ENCODE data around the gene PDE7B. TPM values are rescaled to one million over a fixed set of nuclear protein-coding genes. Genes with fewer than 3 reads are reported as not detected.

PDE7B gene
- total and polyA plus RNA-seq, 4 donors: 1.0 to 6.9 (median 3.8) TPM

DNA sequence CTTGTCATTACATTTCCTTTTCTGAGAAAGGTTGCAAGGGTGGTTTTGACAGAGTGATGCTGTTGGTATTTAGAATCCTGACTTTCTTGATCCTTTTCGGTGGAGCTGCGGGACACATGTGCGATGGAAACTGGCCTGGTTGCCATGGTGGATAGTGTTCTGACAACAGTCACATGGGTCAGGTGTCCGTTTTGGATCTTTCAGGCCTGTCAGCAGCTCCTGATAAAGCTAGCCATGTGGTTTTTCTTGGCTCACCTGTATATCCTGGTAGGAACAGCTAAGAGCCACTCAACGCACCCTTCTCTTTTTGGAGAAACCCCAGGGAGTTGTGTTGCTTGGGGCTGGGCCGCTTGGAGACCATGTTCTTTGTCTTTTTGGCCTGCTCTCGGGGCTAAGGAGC is 221.2 kb downstream of the PDE7B start:
- Histone ChIP-seq H3K36me3 (ENCODE audit: control insufficient read depth in 1 of 2, insufficient read depth in 2 of 2, low read length in 1 of 2) (no peaks in the 10 kb centered on the region), H3K27ac (ENCODE audit: low read depth in 1 of 2, low read length in 2 of 2) (no peak overlapping the region), H3K4me3 (ENCODE audit: low read length in 2 of 2) (no peak overlapping the region), H3K4me1 (ENCODE audit: control insufficient read depth in 1 of 2, insufficient read depth in 2 of 2, low read length in 2 of 2) (no peaks in the 10 kb centered on the region), H3K27me3 (ENCODE audit: control insufficient read depth in 1 of 2, insufficient read depth in 2 of 2, low read length in 1 of 2) (no peaks in the 10 kb centered on the region), H3K9me3 (ENCODE audit: control insufficient read depth, low read length) (no peaks in the 10 kb centered on the region)
- WGBS, 2 donors: 91 to 92% methylated on average over 7 of the region's 7 CpGs
- intact Hi-C loops (cut with DNase I): no loop called here
- DNase-seq (no peak), ATAC-seq (ENCODE audit: low FRiP score) (no peak)

GRCh38 chr6:136073216-136073615 is 221.7 kb downstream of the PDE7B start:
- ATAC-seq (ENCODE audit: low FRiP score): no peak
- no peak for DNase-seq
- H3K36me3 ChIP-seq (ENCODE audit: control insufficient read depth in 1 of 2, insufficient read depth in 2 of 2, low read length in 1 of 2): no peaks in the 10 kb centered on the region
- no peaks in the 10 kb centered on the region for H3K9me3 ChIP-seq (ENCODE audit: control insufficient read depth, low read length)
- intact Hi-C loops (cut with DNase I): no loop called here
- H3K4me1 ChIP-seq (ENCODE audit: control insufficient read depth in 1 of 2, insufficient read depth in 2 of 2, low read length in 2 of 2): no peaks in the 10 kb centered on the region
- no peaks in the 10 kb centered on the region for H3K27me3 ChIP-seq (ENCODE audit: control insufficient read depth in 1 of 2, insufficient read depth in 2 of 2, low read length in 1 of 2)
- no peak overlapping the region for H3K4me3 ChIP-seq (ENCODE audit: low read length in 2 of 2)
- H3K27ac ChIP-seq (ENCODE audit: low read depth in 1 of 2, low read length in 2 of 2): no peak overlapping the region
- WGBS, 2 donors: 79 to 82% methylated on average over 5 of the region's 5 CpGs

GRCh38 chr6:136076496-136076895 is 225.0 kb downstream of the PDE7B start:
- Histone ChIP-seq H3K27ac (ENCODE audit: low read depth in 1 of 2, low read length in 2 of 2) (no peak overlapping the region), H3K9me3 (ENCODE audit: control insufficient read depth, low read length) (no peaks in the 10 kb centered on the region), H3K27me3 (ENCODE audit: control insufficient read depth in 1 of 2, insufficient read depth in 2 of 2, low read length in 1 of 2) (no peaks in the 10 kb centered on the region), H3K4me1 (ENCODE audit: control insufficient read depth in 1 of 2, insufficient read depth in 2 of 2, low read length in 2 of 2) (no peaks in the 10 kb centered on the region), H3K4me3 (ENCODE audit: low read length in 2 of 2) (no peak overlapping the region), H3K36me3 (ENCODE audit: control insufficient read depth in 1 of 2, insufficient read depth in 2 of 2, low read length in 1 of 2) (no peaks in the 10 kb centered on the region)
- intact Hi-C loops (cut with DNase I): no loop called here
- ATAC-seq (ENCODE audit: low FRiP score) (no peak), DNase-seq (no peak)
- 92 to 96% methylated on average over 3 of the region's 3 CpGs for WGBS, 2 donors

DNA sequence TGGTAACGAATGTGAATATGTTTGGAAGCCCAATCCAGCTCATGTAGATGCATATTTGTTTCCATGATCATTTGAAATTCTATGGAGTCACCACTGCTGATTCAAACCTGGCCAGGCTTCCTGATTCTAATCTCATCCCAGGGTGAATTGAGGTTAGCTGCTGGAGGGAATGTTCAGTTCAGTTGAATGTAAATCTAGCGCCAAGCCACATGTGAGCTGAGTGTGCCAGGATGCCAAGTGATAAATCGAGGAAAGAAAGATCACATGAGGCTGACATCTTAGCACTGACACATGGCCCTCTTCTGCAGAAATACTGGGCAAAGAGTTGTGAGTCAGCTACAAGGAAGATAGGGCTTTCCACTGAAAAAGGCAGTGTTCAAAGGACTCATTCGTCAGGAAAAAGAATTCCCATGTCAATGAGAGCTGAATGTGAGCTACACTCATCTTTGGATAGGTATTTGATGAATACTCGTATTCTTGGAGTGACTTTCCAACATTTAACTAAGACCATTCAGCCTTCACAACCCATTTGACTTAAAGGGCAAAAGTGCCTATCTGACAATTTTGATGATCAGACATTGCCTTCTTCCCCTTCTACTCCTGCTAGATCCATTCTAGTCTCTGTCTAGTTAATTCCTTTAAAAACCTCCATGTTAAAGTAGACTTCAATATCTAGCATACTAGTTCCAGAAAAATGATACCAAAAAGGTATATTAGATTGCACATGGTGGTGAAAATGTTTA is 226.5 kb downstream of the PDE7B start:
- ATAC-seq (ENCODE audit: low FRiP score) (no peak), DNase-seq (no peak)
- Histone ChIP-seq H3K4me3 (ENCODE audit: low read length in 2 of 2) (no peak overlapping the region), H3K27me3 (ENCODE audit: control insufficient read depth in 1 of 2, insufficient read depth in 2 of 2, low read length in 1 of 2) (no peaks in the 10 kb centered on the region), H3K36me3 (ENCODE audit: control insufficient read depth in 1 of 2, insufficient read depth in 2 of 2, low read length in 1 of 2) (no peaks in the 10 kb centered on the region), H3K9me3 (ENCODE audit: control insufficient read depth, low read length) (no peaks in the 10 kb centered on the region), H3K27ac (ENCODE audit: low read depth in 1 of 2, low read length in 2 of 2) (no peak overlapping the region), H3K4me1 (ENCODE audit: control insufficient read depth in 1 of 2, insufficient read depth in 2 of 2, low read length in 2 of 2) (no peaks in the 10 kb centered on the region)
- WGBS, 2 donors: 59% methylated on average over 5 of the region's 5 CpGs
- intact Hi-C loops (cut with DNase I): no loop called here

DNA sequence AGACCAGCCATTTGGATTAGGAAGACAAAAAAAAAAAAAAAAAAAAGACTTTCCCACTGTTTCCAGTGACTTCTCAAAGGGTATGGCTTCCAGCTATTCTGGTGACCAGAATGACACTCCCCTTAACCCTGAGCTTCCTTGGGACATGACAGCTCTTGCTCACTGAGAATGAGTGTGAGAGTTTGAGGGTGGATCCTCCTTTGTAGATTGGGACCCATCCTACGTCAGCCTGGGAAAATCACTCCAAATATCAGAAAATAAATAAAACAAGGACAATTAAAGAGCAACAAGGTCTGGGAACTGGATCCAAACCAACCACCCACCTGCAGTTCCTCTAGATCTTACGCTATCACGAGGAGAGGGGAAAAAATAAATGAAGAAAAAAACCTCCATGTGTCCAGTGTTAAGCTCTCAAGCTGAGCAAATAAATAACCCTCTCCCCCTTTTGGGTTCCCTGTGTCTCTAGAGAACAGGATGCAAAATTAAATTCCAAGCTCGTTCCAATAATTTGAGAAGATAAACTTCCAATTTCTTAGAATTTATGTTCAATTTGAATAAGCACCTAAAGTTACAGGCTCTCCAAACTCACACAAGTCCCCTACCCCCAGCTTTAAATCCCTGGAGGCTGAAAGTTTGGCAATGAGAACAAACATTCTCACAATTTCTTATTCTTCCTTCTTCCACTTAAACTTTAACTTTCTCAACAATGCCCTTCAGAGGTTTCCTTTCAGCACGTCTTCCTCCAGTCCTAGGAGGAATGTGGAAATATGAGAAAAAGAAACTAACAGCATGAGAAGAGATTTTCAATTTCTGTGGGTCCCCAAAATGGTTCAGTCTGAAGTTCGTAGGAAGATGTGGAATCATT is 228.4 kb downstream of the PDE7B start:
- intact Hi-C loops (cut with DNase I): no loop called here
- no peaks in the 10 kb centered on the region for H3K27me3 ChIP-seq (ENCODE audit: control insufficient read depth in 1 of 2, insufficient read depth in 2 of 2, low read length in 1 of 2)
- H3K4me1 ChIP-seq (ENCODE audit: control insufficient read depth in 1 of 2, insufficient read depth in 2 of 2, low read length in 2 of 2): no peaks in the 10 kb centered on the region
- WGBS, 2 donors: 65 to 75% methylated on average over 6 of the region's 6 CpGs
- ATAC-seq (ENCODE audit: low FRiP score): no peak
- H3K9me3 ChIP-seq (ENCODE audit: control insufficient read depth, low read length): no peaks in the 10 kb centered on the region
- no peak overlapping the region for H3K27ac ChIP-seq (ENCODE audit: low read depth in 1 of 2, low read length in 2 of 2)
- H3K36me3 ChIP-seq (ENCODE audit: control insufficient read depth in 1 of 2, insufficient read depth in 2 of 2, low read length in 1 of 2): no peaks in the 10 kb centered on the region
- no peak overlapping the region for H3K4me3 ChIP-seq (ENCODE audit: low read length in 2 of 2)
- DNase-seq: no peak

DNA sequence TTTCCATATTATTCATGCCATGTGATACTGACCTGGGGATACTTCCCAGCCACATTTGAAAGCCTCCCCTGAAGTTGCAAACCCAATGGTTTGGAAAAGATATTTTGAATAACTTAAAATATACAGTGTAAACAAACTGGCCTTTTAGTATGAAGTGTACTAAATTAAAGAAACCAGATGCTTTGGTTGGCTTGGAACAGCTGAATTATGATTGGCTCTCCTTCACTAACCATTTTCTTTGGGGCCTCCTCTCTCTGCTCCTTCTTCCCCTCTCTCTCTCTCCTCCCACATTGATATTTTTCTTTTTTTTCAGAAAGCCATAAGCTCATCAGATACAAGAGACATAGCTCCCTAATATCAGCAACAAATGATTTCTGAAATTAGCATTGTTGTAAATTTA is 232.0 kb downstream of the PDE7B start:
- Histone ChIP-seq H3K4me1 (ENCODE audit: control insufficient read depth in 1 of 2, insufficient read depth in 2 of 2, low read length in 2 of 2) (no peaks in the 10 kb centered on the region), H3K27me3 (ENCODE audit: control insufficient read depth in 1 of 2, insufficient read depth in 2 of 2, low read length in 1 of 2) (no peaks in the 10 kb centered on the region), H3K9me3 (ENCODE audit: control insufficient read depth, low read length) (no peaks in the 10 kb centered on the region), H3K27ac (ENCODE audit: low read depth in 1 of 2, low read length in 2 of 2) (no peak overlapping the region), H3K4me3 (ENCODE audit: low read length in 2 of 2) (no peak overlapping the region), H3K36me3 (ENCODE audit: control insufficient read depth in 1 of 2, insufficient read depth in 2 of 2, low read length in 1 of 2) (no peaks in the 10 kb centered on the region)
- intact Hi-C loops (cut with DNase I): no loop called here
- no peak for DNase-seq
- no peak for ATAC-seq (ENCODE audit: low FRiP score)

- Histone ChIP-seq H3K27me3 (ENCODE audit: control insufficient read depth in 1 of 2, insufficient read depth in 2 of 2, low read length in 1 of 2) (no peaks in the 10 kb centered on the region), H3K4me3 (ENCODE audit: low read length in 2 of 2) (no peak overlapping the region), H3K4me1 (ENCODE audit: control insufficient read depth in 1 of 2, insufficient read depth in 2 of 2, low read length in 2 of 2) (no peaks in the 10 kb centered on the region), H3K27ac (ENCODE audit: low read depth in 1 of 2, low read length in 2 of 2) (no peak overlapping the region), H3K9me3 (ENCODE audit: control insufficient read depth, low read length) (no peaks in the 10 kb centered on the region), H3K36me3 (ENCODE audit: control insufficient read depth in 1 of 2, insufficient read depth in 2 of 2, low read length in 1 of 2) (no peaks in the 10 kb centered on the region)
- DNase-seq (no peak), ATAC-seq (ENCODE audit: low FRiP score) (no peak)
- WGBS, 2 donors: 92 to 93% methylated on average over 1 of the region's 1 CpG
- intact Hi-C loops (cut with DNase I): no loop called here
Observed at GRCh38 chr6:136084403-136084802, 232.9 kb downstream of the PDE7B start.

DNA sequence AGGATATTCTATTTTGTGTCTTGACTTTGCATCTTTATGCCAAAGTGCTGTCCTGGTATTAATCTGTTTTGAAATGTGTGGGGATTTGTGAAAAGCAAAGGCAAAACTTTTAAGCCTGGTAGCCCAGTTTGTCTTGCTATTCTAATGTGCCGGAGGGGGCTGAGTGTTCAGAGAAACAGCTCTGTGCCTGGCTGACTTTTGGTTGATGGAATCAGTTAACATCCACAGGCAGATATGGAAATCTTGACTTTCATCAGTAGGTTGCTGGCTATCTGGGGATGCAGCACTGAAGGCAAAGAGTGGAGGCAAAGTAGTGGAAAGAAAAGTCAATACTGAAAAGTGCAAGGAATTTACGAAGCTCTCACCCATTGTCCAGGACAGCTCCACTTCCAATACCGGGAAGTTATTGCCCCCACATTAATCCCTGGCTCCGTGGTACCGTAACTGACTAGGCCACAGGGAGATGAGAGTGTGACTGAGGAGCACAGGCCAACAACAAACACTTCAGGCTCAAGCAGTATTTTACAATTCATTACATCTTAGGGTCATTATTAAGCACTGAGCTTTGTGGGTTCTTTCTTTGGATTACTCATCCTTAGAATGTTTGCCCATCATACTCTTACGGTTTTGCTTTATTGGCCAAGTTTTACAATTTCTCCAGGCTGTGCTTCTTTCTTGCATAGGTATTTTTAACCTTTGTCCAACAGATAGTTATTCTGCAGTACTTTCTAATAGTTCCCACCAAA is 234.0 kb downstream of the PDE7B start:
- Histone ChIP-seq H3K4me3 (ENCODE audit: low read length in 2 of 2) (no peak overlapping the region), H3K9me3 (ENCODE audit: control insufficient read depth, low read length) (no peaks in the 10 kb centered on the region), H3K27me3 (ENCODE audit: control insufficient read depth in 1 of 2, insufficient read depth in 2 of 2, low read length in 1 of 2) (no peaks in the 10 kb centered on the region), H3K4me1 (ENCODE audit: control insufficient read depth in 1 of 2, insufficient read depth in 2 of 2, low read length in 2 of 2) (no peaks in the 10 kb centered on the region), H3K36me3 (ENCODE audit: control insufficient read depth in 1 of 2, insufficient read depth in 2 of 2, low read length in 1 of 2) (no peaks in the 10 kb centered on the region), H3K27ac (ENCODE audit: low read depth in 1 of 2, low read length in 2 of 2) (no peak overlapping the region)
- no peak for ATAC-seq (ENCODE audit: low FRiP score)
- no peak for DNase-seq
- intact Hi-C loops (cut with DNase I): no loop called here
- 91 to 93% methylated on average over 6 of the region's 6 CpGs for WGBS, 2 donors
